Body of pancreas (tissue), 4 donors: Measurements from ENCODE around the gene DYNLT3.

ENCODE experiments used
- CTCF ChIP-seq, 7 experiments: fragments of 450-650 bp in 4 of 7; fragments of 200-600 bp in 3 of 7; sonication (generic) in 3 of 7; IDR thresholded peaks; one replicate each; pipeline ENCODE4 v1.5.1; 2016 to 2019; ENCODE audit warnings: antibody characterized with exemption in 7 of 7
- POLR2A ChIP-seq, 3 donors: fragments of 450-650 bp; IDR thresholded peaks; one replicate each; pipeline ENCODE4 v1.6.1; 2016; ENCODE audit warnings: antibody characterized with exemption in 3 of 3, mild to moderate bottlenecking in 2 of 3

- TF ChIP-seq CTCF (IDR thresholded peaks at IDR 0.05) = no peak
- no peak for TF ChIP-seq POLR2A (IDR thresholded peaks at IDR 0.05)
Observed at GRCh38 chrX:37895795-37896510, 48.6 kb upstream of the DYNLT3 start.
